IMR-90 (cell line): ENCODE data around the gene ARPP21. TPM values are rescaled to one million over a fixed set of nuclear protein-coding genes. Genes with fewer than 3 reads are reported as not detected.

ENCODE experiments used
- ATAC-seq: fragments of 200-7000 bp; cut with Tn5 transposase; 2 replicates; pipeline ENCODE4 v1.9.1; 2020; ENCODE audit warnings: low read depth, mild to moderate bottlenecking, moderate library complexity
- BruUV-seq: library from RNA; stranded (reverse); fragments of 400-500 nt; replicated peaks from 2 replicates; lab custom pipeline; 2021; lab: Mats Ljungman, UMichigan
- CTCF ChIA-PET: fragments of 300-600 bp; formaldehyde crosslinking; extraction: SDS; loops from one replicate; lab custom pipeline; 2021; ENCODE audit warnings: antibody characterized with exemption; lab: Yijun Ruan, JAX
- POLR2A ChIA-PET: fragments of 300-600 bp; sonication (Branson Sonifier 250); formaldehyde crosslinking; loops from one replicate; lab custom pipeline; 2022; ENCODE audit warnings: antibody characterized with exemption; ENCODE audit not compliant: unreplicated experiment; lab: Charles Lee
- DNase-seq: peaks from one replicate; pipeline ENCODE4 v3.0.0; 2013
- H2AFZ ChIP-seq: replicated peaks from 2 replicates; pipeline ENCODE3; 2013; ENCODE audit warnings: low read length, mild to moderate bottlenecking; ENCODE audit not compliant: poor library complexity
- H2AK5ac ChIP-seq: 2 replicates; pipeline ENCODE4 v1.6.1; 2013; ENCODE audit warnings: low read depth, low read length, inconsistent platforms
- H2AK9ac ChIP-seq: replicated peaks from 2 replicates; pipeline ENCODE3; 2013; ENCODE audit warnings: mild to moderate bottlenecking, low read depth, low read length, moderate library complexity; ENCODE audit not compliant: poor library complexity
- H2BK120ac ChIP-seq: 2 replicates; pipeline ENCODE4 v1.6.1; 2013; ENCODE audit warnings: low read depth, low read length, inconsistent platforms
- H2BK15ac ChIP-seq: 3 replicates; pipeline ENCODE4 v1.6.1; 2013; ENCODE audit warnings: low read depth, low read length, inconsistent platforms
- H2BK20ac ChIP-seq: 2 replicates; pipeline ENCODE4 v1.6.1; 2013; ENCODE audit warnings: low read depth, mild to moderate bottlenecking, inconsistent platforms, low read length, moderate library complexity
- H2BK5ac ChIP-seq: 2 replicates; pipeline ENCODE4 v1.6.1; 2013; ENCODE audit warnings: mild to moderate bottlenecking, low read depth, low read length, inconsistent platforms; ENCODE audit not compliant: poor library complexity, severe bottlenecking
- H3K14ac ChIP-seq: replicated peaks from 2 replicates; pipeline ENCODE4 v1.6.1; 2013; ENCODE audit warnings: low read depth, low read length, inconsistent platforms
- H3K18ac ChIP-seq: 2 replicates; pipeline ENCODE4 v1.6.1; 2013; ENCODE audit warnings: low read depth, low read length, control low read depth
- H3K23ac ChIP-seq: 2 replicates; pipeline ENCODE4 v1.6.1; 2013; ENCODE audit warnings: low read depth, low read length, inconsistent platforms
- H3K27ac ChIP-seq: 2 replicates; pipeline ENCODE4 v1.5.1; 2013; ENCODE audit warnings: mild to moderate bottlenecking, control low read depth, low read length; ENCODE audit not compliant: insufficient read depth
- H3K27me3 ChIP-seq: 2 replicates; pipeline ENCODE4 v1.6.1; 2013; ENCODE audit warnings: low read length; ENCODE audit not compliant: control insufficient read depth, insufficient read depth
- H3K36me3 ChIP-seq: 2 replicates; pipeline ENCODE4 v1.6.1; 2013; ENCODE audit warnings: low read length, mixed read lengths; ENCODE audit not compliant: control insufficient read depth, insufficient read depth
- H3K4ac ChIP-seq: 2 replicates; pipeline ENCODE4 v1.6.1; 2013; ENCODE audit warnings: low read depth, low read length, inconsistent platforms
- H3K4me1 ChIP-seq: 2 replicates; pipeline ENCODE4 v1.6.1; 2013; ENCODE audit warnings: low read length, mixed read lengths; ENCODE audit not compliant: control insufficient read depth, insufficient read depth
- H3K4me2 ChIP-seq: 2 replicates; pipeline ENCODE4 v1.6.1; 2013; ENCODE audit warnings: low read depth, mild to moderate bottlenecking, control low read depth, low read length, moderate library complexity
- H3K4me3 ChIP-seq: 2 replicates; pipeline ENCODE4 v1.5.1; 2013; ENCODE audit warnings: low read depth, mild to moderate bottlenecking, control low read depth, low read length, moderate library complexity; ENCODE audit not compliant: insufficient read depth
- H3K56ac ChIP-seq: 2 replicates; pipeline ENCODE4 v1.6.1; 2013; ENCODE audit warnings: low read length, inconsistent platforms; ENCODE audit not compliant: insufficient read depth; ENCODE audit errors: extremely low read depth
- H3K79me1 ChIP-seq, 2 experiments: 2 replicates each; pipeline ENCODE4 v1.6.1; 2013; ENCODE audit warnings: low read length in 2 of 2, inconsistent platforms in 1 of 2, low read depth in 1 of 2
- H3K9ac ChIP-seq: 2 replicates; pipeline ENCODE4 v1.6.1; 2013; ENCODE audit warnings: low read depth, low read length, control low read depth
- H3K9me1 ChIP-seq: 2 replicates; pipeline ENCODE4 v1.6.1; 2013; ENCODE audit warnings: low read length, inconsistent platforms; ENCODE audit not compliant: insufficient read depth
- H3K9me3 ChIP-seq: 2 replicates; pipeline ENCODE4 v1.6.1; 2013; ENCODE audit warnings: low read length; ENCODE audit not compliant: control insufficient read depth, insufficient read depth
- H4K20me1 ChIP-seq: 2 replicates; pipeline ENCODE4 v1.6.1; 2013; ENCODE audit warnings: low read length, inconsistent platforms; ENCODE audit not compliant: insufficient read depth
- H4K5ac ChIP-seq: 2 replicates; pipeline ENCODE4 v1.6.1; 2013; ENCODE audit warnings: mild to moderate bottlenecking, low read depth, low read length, control low read depth
- H4K8ac ChIP-seq, 2 experiments: 2 replicates each; pipeline ENCODE4 v1.6.1; 2013; ENCODE audit warnings: low read depth in 2 of 2, low read length in 2 of 2, control low read depth in 1 of 2, inconsistent platforms in 1 of 2
- H4K91ac ChIP-seq: 2 replicates; pipeline ENCODE4 v1.6.1; 2013; ENCODE audit warnings: low read depth, low read length, inconsistent platforms; ENCODE audit not compliant: insufficient read depth
- BHLHE40 ChIP-seq: fragments of 150-350 bp; IDR thresholded peaks from 2 replicates; pipeline ENCODE4 v1.6.1; 2016; ENCODE audit warnings: mild to moderate bottlenecking, low read depth, low read length
- CEBPB ChIP-seq: IDR thresholded peaks from 2 replicates; pipeline ENCODE4 v1.6.1; 2012; ENCODE audit warnings: low read depth, low read length, improper control_type of control experiment
- CHD1 ChIP-seq: IDR thresholded peaks from 2 replicates; pipeline ENCODE4 v1.6.1; 2012; ENCODE audit warnings: low read depth, low read length, improper control_type of control experiment
- CTCF ChIP-seq: conservative IDR thresholded peaks from 2 replicates; pipeline ENCODE4 v1.5.1; 2012; ENCODE audit warnings: mild to moderate bottlenecking, low read depth, low read length, improper control_type of control experiment
- FOS ChIP-seq: fragments of 150-350 bp; IDR thresholded peaks from 2 replicates; pipeline ENCODE4 v1.6.1; 2016; ENCODE audit warnings: low read depth, low read length
- MAFK ChIP-seq: IDR thresholded peaks from 2 replicates; pipeline ENCODE4 v1.6.1; 2012; ENCODE audit warnings: low read depth, low read length, improper control_type of control experiment
- MAZ ChIP-seq: IDR thresholded peaks from 2 replicates; pipeline ENCODE4 v1.6.1; 2012; ENCODE audit warnings: low read depth, mild to moderate bottlenecking, low read length, improper control_type of control experiment, moderate library complexity, borderline replicate concordance
- MXI1 ChIP-seq: IDR thresholded peaks from 2 replicates; pipeline ENCODE4 v1.6.1; 2012; ENCODE audit warnings: low read depth, mild to moderate bottlenecking, low read length, moderate library complexity, borderline replicate concordance
- NFE2L2 ChIP-seq: fragments of 150-350 bp; IDR thresholded peaks from 2 replicates; pipeline ENCODE4 v1.6.1; 2016; ENCODE audit warnings: low read depth, mild to moderate bottlenecking, low read length
- POLR2A ChIP-seq: IDR thresholded peaks from 2 replicates; pipeline ENCODE4 v1.6.1; 2012; ENCODE audit warnings: mild to moderate bottlenecking, low read depth, low read length
- RAD21 ChIP-seq: IDR thresholded peaks from 2 replicates; pipeline ENCODE4 v1.6.1; 2012; ENCODE audit warnings: low read length, improper control_type of control experiment
- RCOR1 ChIP-seq: IDR thresholded peaks from 2 replicates; pipeline ENCODE4 v1.6.1; 2012; ENCODE audit warnings: mild to moderate bottlenecking, low read length, improper control_type of control experiment; ENCODE audit not compliant: insufficient replicate concordance
- RFX5 ChIP-seq: IDR thresholded peaks from 2 replicates; pipeline ENCODE4 v1.8.0; 2012; ENCODE audit warnings: low read depth, mild to moderate bottlenecking, low read length, moderate library complexity
- SMC3 ChIP-seq: fragments of 150-350 bp; IDR thresholded peaks from 2 replicates; pipeline ENCODE4 v1.6.1; 2016; ENCODE audit warnings: low read depth, mild to moderate bottlenecking, antibody characterized with exemption, low read length, moderate library complexity
- USF2 ChIP-seq: fragments of 150-350 bp; IDR thresholded peaks from 2 replicates; pipeline ENCODE4 v1.6.1; 2017; ENCODE audit warnings: mild to moderate bottlenecking, antibody characterized with exemption, low read length, low read depth
- WGBS, 2 experiments: methylation state at CpG; one replicate each; pipeline versions ENCODE4 v1.1.5 to v1.1.7; 2013; ENCODE audit warnings: missing lambda C conversion rate in 2 of 2; ENCODE audit not compliant: insufficient read length in 1 of 2; ENCODE audit errors: extremely low coverage in 2 of 2; 5-methylcytosine and 5-hydroxymethylcytosine counted together
- dilution Hi-C: fragments of 300-500 bp; cut with HindIII; formaldehyde crosslinking; loops from one replicate; pipeline ENCODE4 v1.14.3; 2018; ENCODE audit warnings: low sequenced_read_pairs; ENCODE audit not compliant: unreplicated experiment
- in situ Hi-C: fragments of 300-500 bp; cut with MboI; formaldehyde crosslinking; loops from 3 replicates; pipeline ENCODE4 v1.14.3; 2019; ENCODE audit warnings: low sequenced_read_pairs, inconsistent platforms, mixed read lengths
- intact Hi-C: fragments of 100-400 bp; cut with micrococcal nuclease; formaldehyde crosslinking; loops from 2 replicates; pipeline ENCODE4 v1.10.0; 2022
- polyA plus RNA-seq, 3 experiments: library from polyadenylated mRNA; depleted of rRNA; stranded (reverse); fragments of >200 nt; gene quantifications; 2 replicates each; pipeline ENCODE4 v1.2.3, GENCODE V29; 2012; ENCODE audit warnings: low replicate concordance in 1 of 3
- total RNA-seq: library from RNA; depleted of rRNA; stranded (reverse); fragments of >200 nt; gene quantifications from 2 replicates; pipeline ENCODE4 v1.2.3, GENCODE V29; 2012
- TF ChIP-seq, protein P1 (sequence below): fragments of 150-350 bp; IDR thresholded peaks from 2 replicates; pipeline ENCODE4 v1.6.1; 2016; ENCODE audit warnings: low read depth, mild to moderate bottlenecking, low read length, moderate library complexity, borderline replicate concordance

ARPP21 gene
- total and polyA plus RNA-seq, 2 of the 4 experiments (the other 2 are of a cell fraction) = not detected

GRCh38 chr3:35800960-35801459, 161.7 kb downstream of the ARPP21 start:
- in situ Hi-C loops = no loop called here
- H4K8ac ChIP-seq = no peak overlapping the region
- CTCF ChIA-PET = no interaction called here
- no peak overlapping the region for H2AFZ ChIP-seq
- intact Hi-C loops = no loop called here
- no peak overlapping the region for H2AK9ac ChIP-seq
- no peak overlapping the region for H3K14ac ChIP-seq
- no peak overlapping the region for H4K91ac ChIP-seq
- BruUV-seq = no TSS peak
- H4K20me1 ChIP-seq = no peaks in the 10 kb centered on the region
- no peaks in the 10 kb centered on the region for H3K4me1 ChIP-seq
- no peaks in the 10 kb centered on the region for H3K79me1 ChIP-seq
- H3K9me3 ChIP-seq = peaks cover 5% of the 10 kb centered on the region; the same call in 1 of the 2 replicates
- no peak overlapping the region for H3K56ac ChIP-seq
- H3K36me3 ChIP-seq = no peaks in the 10 kb centered on the region
- H3K9ac ChIP-seq = no peak overlapping the region
- no peak overlapping the region for H3K27ac ChIP-seq
- POLR2A ChIA-PET = no interaction called here
- H2BK5ac ChIP-seq = no peak overlapping the region
- no peaks in the 10 kb centered on the region for H3K9me1 ChIP-seq
- ATAC-seq (no peak), DNase-seq (no peak)
- WGBS, 2 experiments = no CpG with 5 or more reads among the region's 1 CpG
- H3K4ac ChIP-seq = no peak overlapping the region
- H3K27me3 ChIP-seq = no peaks in the 10 kb centered on the region
- H2BK120ac ChIP-seq = no peak overlapping the region
- TF ChIP-seq POLR2A = no peak
- no peak for TF ChIP-seq RCOR1
- no peak for TF ChIP-seq MAZ
- no peak for TF ChIP-seq RAD21
- no peak for TF ChIP-seq CHD1
- no peak for TF ChIP-seq CTCF
- no peak for TF ChIP-seq RFX5
- no peak for TF ChIP-seq FOS
- no peak for TF ChIP-seq BHLHE40
- TF ChIP-seq MAFK = no peak
- TF ChIP-seq NFE2L2 = no peak
- TF ChIP-seq, protein P1, sequence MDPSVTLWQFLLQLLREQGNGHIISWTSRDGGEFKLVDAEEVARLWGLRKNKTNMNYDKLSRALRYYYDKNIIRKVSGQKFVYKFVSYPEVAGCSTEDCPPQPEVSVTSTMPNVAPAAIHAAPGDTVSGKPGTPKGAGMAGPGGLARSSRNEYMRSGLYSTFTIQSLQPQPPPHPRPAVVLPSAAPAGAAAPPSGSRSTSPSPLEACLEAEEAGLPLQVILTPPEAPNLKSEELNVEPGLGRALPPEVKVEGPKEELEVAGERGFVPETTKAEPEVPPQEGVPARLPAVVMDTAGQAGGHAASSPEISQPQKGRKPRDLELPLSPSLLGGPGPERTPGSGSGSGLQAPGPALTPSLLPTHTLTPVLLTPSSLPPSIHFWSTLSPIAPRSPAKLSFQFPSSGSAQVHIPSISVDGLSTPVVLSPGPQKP = no peak
- TF ChIP-seq SMC3 = no peak
- no peak for TF ChIP-seq CEBPB
- TF ChIP-seq MXI1 = no peak
- no peak for TF ChIP-seq USF2
- H2BK15ac ChIP-seq = no peak overlapping the region
- no peak overlapping the region for H2AK5ac ChIP-seq
- no peak overlapping the region for H3K4me3 ChIP-seq
- dilution Hi-C loops = no loop called here
- no peak overlapping the region for H3K18ac ChIP-seq
- no peak overlapping the region for H3K4me2 ChIP-seq
- no peak overlapping the region for H3K23ac ChIP-seq
- no peak overlapping the region for H4K5ac ChIP-seq
- no peak overlapping the region for H2BK20ac ChIP-seq
